DMS53 treated with DMSO at 0.1 percent for 48 hours (cell line): Measurements from ENCODE around the gene ACSL1.
"Not testable (repeated sequence)": the region's sequence is repeated elsewhere in the genome, so short reads cannot be mapped to it uniquely, and the experiment has no call there.

Experiments used
- DNase-seq: peaks from one replicate; lab custom pipeline; 2025; ENCODE audit not compliant: unreplicated experiment; lab: John Stamatoyannopoulos, UW

ACSL1 gene

GRCh38 chr4:184763150-184763780, 62.5 kb downstream of the ACSL1 start:
- no peak for DNase-seq

DNA sequence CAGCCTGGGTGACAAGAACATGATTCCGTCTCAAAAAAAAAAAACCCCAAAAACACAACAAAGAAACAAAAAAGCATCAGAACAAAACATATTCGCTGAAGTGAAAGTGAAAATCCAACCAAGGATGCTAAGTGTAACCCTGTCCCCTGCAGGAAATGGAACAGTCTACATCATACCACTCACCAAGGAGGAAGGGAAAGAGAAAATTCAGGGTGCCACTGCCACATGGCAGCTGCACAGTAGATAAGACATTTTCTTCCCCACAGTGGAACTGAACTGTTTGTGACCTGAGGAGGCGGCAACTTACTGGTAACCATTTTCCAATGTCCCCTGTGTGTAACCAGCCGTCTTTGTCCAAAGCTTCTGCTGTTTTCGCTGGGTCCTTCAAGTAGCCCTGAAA, 63.7 kb downstream of the ACSL1 start:
- no peak for DNase-seq

DNA sequence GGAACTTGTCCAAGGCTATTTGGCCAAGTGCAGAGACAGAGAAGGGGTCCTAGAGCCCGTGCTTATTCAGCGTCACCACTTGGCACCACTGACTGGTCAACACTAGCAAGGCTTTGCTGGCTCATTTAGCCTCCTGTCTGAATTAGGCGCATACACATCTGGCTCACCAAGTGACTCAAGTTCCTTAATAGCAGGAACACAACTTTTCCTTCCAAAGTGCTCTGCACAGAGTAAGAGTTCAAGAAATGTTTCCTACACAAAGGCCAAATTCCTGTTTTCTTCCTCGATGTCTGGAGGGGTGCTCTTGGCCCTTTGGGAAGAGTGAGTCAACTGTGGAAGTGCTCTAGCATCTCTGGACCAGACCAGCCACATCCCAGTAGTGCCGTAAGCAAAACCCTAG, 65.1 kb downstream of the ACSL1 start:
- no peak for DNase-seq

GRCh38 chr4:184757810-184758209, 68.0 kb downstream of the ACSL1 start:
- DNase-seq, result no peak

GRCh38 chr4:184756399-184756798, 69.4 kb downstream of the ACSL1 start:
- DNase-seq, result no peak

DNA sequence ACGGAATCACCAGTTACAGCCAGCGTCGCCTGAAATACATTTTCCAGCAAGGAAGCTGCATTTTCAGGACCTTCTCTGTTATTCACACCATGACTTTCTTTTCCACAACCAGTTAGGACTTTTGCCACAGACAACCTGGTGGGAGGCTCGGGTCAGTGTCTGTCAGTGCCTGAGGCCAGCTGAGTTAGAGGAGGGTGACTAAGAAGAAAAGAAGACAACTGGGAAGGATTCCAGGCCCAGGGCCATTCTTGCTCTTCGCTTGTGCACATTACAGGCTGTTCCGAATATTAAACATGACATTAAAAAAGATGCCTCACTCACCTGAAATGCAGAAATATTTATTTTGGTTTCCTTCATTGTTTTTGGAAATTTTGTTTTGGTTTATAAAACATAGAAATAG, 70.5 kb downstream of the ACSL1 start:
- no peak for DNase-seq

DNA sequence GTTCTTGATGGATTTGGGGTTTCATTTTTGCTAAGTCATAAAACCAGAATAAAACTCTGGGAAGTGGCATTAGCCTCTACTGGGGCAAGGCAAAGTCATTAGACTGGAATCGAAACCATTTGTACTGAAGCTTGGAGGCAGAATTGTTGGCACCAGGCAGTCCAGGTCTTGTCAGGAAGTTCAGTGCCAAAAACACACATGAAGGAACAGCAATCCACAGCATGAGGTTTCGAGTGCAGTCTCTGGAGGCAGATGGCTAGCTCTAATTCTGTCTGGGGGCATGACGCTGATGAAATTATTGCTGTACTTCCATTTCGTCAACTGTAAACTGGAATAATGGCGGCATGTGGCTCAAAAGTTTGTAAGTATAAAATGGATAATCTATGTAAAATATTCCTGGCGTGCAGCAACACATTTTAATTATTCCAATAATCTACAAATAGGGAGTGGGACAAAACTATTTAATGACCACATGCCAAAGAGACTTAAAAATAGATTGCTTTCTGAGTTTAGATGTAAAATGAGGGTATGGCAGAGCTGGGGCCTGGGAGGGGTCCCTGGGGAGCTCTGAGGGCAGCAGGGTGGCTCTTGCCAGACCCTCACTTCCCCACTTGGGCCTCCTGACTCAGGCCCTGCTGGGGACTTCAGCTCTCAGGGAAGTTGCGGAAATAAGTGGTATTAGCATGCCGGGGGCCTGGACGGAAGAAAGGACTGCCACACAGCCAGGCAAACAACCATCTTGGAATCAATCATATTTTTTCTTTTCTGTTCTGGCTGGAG, 73.1 kb downstream of the ACSL1 start:
- no peak for DNase-seq

DNA sequence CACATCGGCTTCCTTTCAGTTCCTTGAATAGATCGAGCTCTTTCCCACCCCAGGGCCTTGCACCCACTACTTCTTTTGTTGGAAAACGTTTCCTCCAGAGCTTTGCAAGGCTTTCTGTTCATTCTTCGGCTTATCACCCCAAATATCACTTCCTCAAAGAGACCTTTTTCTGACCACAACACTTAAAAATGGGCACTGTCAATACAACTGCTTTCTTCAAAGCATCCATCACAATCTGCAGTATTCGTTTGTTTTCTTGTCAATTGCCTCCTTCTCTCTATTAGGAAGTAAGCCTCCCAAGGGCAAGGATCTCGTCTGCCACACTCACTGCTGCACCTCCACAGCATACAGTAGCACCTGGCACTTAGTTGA, 74.2 kb downstream of the ACSL1 start:
- DNase-seq, result no peak

GRCh38 chr4:184750926-184751584, 74.7 kb downstream of the ACSL1 start:
- DNase-seq, result no peak

DNA sequence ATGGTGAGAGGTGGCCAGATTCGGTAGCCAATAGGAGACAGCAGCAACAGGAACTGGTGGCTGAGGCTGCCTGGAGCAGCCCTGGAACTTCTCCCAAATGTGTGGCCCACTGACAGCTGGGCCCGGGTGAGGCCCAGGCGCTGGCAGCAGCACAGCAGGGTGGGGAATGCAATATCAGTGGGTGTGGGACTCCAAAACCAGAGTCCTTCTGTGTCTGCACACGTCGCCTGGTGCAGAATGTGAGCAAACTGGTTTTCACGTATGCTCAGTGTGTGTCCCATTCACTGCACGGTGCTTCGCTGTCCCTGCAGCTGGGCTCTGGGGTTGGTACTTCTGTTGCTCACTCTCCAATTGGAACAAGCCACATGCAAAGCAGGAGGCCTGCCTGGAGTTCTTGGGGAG, 77.5 kb downstream of the ACSL1 start:
- DNase-seq, result no peak

DNA sequence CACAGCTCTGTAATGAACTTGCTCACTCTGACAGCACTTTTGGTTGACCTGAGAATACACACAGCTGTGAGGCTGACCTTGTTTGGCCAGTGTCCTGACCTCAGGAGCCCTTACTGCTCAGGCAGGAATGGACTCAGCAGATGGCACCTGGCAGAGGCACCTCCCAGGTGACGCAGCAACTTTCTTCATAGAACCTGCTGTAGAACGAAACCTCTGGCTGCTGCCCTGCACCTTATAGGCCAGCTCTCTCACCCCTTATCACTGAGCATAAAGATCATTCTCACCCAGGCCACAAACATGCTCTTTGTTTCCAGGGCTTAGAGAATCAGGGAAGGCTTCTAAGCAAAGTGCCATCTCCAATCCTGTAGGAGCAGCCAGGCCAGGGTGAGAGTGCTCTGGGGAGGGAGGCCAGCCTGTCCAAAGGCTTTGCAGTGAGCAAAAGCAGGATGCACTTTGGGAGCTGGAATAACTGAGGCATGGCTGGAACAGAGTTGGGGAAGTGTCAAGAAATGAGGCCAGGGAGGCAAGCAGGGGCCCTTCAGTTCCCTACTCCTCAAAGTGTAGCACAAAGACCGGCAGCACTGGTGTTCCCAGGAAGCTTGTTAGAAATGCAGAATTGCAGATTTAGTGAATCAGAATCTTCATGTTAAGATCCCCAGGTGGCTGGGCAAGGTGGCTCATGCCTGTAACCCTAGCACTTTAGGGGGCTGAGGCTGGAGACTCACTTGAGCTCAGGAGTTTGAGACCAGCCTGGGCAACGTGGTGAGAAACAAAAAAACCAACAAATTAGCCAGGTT, 78.5 kb downstream of the ACSL1 start:
- peak; percentile 70 for DNase-seq

GRCh38 chr4:184745831-184746795, 79.7 kb downstream of the ACSL1 start:
- DNase-seq, result peak; percentile 70

DNA sequence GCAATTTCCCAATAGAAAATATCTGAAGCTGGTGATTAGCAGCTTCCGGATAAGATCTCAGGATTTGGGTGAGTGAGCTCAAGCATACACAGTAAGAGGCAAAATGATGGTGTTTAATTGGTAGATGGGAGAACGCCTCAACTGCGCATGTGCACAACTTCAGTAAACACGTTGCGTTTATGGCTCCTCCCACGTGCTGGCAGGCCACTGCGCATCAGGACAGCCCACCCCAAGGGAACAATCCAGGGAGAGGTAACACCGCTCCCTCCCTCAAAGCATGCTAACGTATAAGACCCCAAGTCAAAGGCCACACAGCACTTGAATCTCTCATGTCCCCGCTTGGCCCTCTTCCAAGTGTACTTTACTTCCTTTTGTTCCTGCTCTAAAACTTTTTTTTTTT, 81.5 kb downstream of the ACSL1 start:
- DNase-seq, result no peak

DNA sequence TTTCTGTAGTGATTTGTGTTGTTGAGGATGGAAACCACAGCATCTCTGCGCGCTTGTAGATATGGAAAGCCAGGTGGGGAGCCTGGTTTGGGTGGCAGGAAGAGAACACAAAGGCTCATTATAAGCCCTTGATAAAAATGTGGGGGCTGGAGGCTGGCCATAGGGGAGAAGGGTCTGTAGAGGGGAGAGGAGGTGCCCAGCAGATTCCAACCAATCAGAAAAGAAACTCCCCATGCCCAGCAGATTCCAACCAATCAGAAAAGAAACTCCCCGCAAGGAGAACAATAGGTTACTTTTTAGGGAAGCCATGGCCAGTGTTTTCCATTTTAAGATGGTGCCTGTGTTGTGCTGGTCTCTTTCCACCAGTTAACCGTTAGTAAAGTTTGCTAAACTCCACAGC, 82.1 kb downstream of the ACSL1 start:
- no peak for DNase-seq

DNA sequence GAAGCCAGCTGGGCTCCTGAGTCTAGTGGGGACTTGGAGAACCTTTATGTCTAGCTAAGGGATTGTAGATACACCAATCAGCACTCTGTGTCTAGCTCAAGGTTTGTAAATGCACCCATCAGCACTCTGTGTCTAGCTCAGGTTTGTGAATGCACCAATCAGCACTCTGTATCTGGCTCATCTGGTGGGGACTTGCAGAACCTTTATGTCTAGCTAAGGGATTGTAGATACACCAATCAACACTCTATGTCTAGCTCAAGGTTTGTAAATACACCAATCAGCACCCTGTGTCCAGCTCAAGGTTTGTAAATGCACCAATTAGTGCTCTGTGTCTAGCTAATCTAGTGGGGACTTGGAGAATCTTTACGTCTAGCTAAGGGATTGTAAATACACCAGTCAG, 84.1 kb downstream of the ACSL1 start:
- not testable (repeated sequence) for DNase-seq

- DNase-seq, result no peak
Observed at GRCh38 chr4:184740980-184741391, 84.8 kb downstream of the ACSL1 start.

DNA sequence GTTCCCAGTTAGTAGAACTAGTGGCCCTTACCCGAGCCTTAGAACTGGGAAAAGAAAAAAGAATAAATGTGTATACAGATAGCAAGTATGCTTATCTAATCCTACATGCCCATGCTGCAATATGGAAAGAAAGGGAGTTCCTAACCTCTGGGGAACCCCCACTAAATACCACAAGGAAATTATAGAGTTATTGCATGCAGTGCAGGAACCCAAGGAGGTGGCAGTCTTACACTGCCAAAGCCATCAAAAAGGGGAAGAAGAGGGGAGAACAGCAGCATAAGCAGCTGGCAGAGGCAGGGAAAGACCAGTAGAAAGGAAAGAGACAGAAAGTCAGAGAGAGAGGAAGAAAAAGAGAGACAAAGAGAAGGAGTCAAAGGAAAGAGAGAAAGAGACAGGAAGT, 86.2 kb downstream of the ACSL1 start:
- DNase-seq, result not testable (repeated sequence)

GRCh38 chr4:184734758-184735157, 91.0 kb downstream of the ACSL1 start:
- no peak for DNase-seq

- DNase-seq, result peak; percentile 91
Observed at GRCh38 chr4:184733654-184734524, 91.9 kb downstream of the ACSL1 start, which contains the start of gene CENPU. TSS of gene CENPU (minus strand) at chr4:184734096. CDS start at chr4:184734062, 34 bp downstream.
